Thyroid gland (tissue), 4 donors: ENCODE results near the gene FEM1C.

ENCODE experiments used
- POLR2A ChIP-seq, 2 donors: fragments of 450-650 bp; IDR thresholded peaks; one replicate each; pipeline ENCODE4 v1.6.1; 2017; ENCODE audit warnings: antibody characterized with exemption in 2 of 2, mild to moderate bottlenecking in 2 of 2, moderate library complexity in 1 of 2
- TF ChIP-seq, protein P1 (sequence below), 6 experiments: fragments of 200-600 bp in 3 of 6; fragments of 450-650 bp in 3 of 6; sonication (generic) in 3 of 6; IDR thresholded peaks; one replicate each; pipeline ENCODE4 v1.5.1; 2016 to 2019; ENCODE audit warnings: antibody characterized with exemption in 6 of 6, mild to moderate bottlenecking in 2 of 6, inconsistent platforms in 1 of 6, moderate library complexity in 1 of 6

DNA sequence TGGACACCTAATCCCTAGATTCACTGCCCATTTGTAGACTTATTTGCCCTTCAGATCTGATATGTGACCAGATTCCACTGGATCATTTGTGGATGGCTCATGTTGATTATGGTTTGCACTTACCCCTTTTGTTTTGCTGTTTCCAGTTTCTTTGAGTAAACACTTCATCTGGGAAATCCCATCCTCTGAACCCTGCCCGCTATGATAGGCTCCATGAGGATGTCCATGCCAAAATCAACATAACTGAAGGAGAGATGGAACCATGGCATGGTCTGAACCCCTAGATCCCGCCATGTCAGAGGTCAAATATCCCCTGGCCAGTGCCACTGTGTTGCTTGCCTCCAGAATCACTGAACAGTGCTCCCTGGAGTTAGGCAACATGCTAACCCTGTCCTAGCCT lies 11.7 kb upstream of the FEM1C start:
- TF ChIP-seq, protein P1, sequence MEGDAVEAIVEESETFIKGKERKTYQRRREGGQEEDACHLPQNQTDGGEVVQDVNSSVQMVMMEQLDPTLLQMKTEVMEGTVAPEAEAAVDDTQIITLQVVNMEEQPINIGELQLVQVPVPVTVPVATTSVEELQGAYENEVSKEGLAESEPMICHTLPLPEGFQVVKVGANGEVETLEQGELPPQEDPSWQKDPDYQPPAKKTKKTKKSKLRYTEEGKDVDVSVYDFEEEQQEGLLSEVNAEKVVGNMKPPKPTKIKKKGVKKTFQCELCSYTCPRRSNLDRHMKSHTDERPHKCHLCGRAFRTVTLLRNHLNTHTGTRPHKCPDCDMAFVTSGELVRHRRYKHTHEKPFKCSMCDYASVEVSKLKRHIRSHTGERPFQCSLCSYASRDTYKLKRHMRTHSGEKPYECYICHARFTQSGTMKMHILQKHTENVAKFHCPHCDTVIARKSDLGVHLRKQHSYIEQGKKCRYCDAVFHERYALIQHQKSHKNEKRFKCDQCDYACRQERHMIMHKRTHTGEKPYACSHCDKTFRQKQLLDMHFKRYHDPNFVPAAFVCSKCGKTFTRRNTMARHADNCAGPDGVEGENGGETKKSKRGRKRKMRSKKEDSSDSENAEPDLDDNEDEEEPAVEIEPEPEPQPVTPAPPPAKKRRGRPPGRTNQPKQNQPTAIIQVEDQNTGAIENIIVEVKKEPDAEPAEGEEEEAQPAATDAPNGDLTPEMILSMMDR (IDR thresholded peaks at IDR 0.05): no peak
- no peak for TF ChIP-seq POLR2A (IDR thresholded peaks at IDR 0.05)
